ENCODE measurements around the gene ZYX. TPM values are rescaled to one million over a fixed set of nuclear protein-coding genes. Genes with fewer than 3 reads are reported as not detected.

ZYX gene
- total RNA-seq, 2 experiments from 2014 or later: 189 TPM

DNA sequence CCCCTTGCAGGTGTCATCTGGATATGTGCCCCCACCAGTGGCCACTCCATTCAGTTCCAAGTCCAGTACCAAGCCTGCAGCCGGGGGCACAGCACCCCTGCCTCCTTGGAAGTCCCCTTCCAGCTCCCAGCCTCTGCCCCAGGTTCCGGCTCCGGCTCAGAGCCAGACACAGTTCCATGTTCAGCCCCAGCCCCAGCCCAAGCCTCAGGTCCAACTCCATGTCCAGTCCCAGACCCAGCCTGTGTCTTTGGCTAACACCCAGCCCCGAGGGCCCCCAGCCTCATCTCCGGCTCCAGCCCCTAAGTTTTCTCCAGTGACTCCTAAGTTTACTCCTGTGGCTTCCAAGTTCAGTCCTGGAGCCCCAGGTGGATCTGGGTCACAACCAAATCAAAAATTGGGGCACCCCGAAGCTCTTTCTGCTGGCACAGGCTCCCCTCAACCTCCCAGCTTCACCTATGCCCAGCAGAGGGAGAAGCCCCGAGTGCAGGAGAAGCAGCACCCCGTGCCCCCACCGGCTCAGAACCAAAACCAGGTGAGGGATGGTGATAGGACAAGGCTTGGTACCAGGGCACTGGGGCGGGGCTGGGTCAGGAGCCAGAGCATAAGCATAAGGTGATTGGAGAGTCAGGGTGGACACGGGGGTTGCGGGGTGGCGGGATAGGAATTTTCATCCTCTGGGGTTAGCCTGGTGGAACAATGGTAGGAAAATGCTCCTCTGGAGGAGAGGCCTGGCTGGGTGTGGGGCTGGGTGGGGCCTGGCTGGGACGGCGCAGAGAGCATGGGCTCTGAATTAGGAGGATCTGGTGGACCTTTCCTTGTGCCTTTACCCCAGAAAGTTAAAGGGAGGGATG, 1.9 kb downstream of the ZYX start:
- Mint-ChIP-seq H3K4me3 (no peak overlapping the region), H3K9me3 (no peaks in the 10 kb centered on the region), H3K4me1 (peaks cover 25% of the 10 kb centered on the region), H3K27ac (peak overlapping the region; percentile 72), H3K27me3 (no peaks in the 10 kb centered on the region), H3K36me3 (ENCODE audit: low read depth) (peaks cover 13% of the 10 kb centered on the region)
- no peak for DNase-seq
- ChIA-PET POLR2A (no interaction called here), CTCF (interaction anchor here (1.0 to 1.8 kb wide), 5 partner anchors 13 to 38 kb away, joined by 3 to 8 read pairs (median 3); no protein-coding TSS in a partner anchor)

DNA sequence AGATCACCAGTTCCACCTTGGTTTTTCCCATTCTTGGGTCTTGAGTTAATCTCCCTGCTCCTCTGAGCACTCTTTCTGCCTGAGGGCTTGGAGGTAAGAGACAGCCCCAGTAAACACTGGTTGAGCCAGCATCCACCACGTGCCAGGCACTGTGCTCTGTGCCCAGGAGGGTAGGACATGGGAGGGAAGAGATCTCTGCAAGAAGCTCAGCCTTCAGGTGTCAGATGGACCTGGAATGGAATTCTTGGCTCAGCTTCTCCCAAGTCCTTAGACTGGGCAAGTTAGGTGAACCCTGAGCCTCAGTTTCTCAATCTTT, 2.5 kb downstream of the ZYX start:
- Mint-ChIP-seq H3K36me3 (ENCODE audit: low read depth) (peaks cover 13% of the 10 kb centered on the region), H3K9me3 (no peaks in the 10 kb centered on the region), H3K27me3 (no peaks in the 10 kb centered on the region), H3K27ac (no peak overlapping the region), H3K4me1 (peaks cover 19% of the 10 kb centered on the region), H3K4me3 (no peak overlapping the region)
- POLR2A ChIA-PET: no interaction called here
- no peak for DNase-seq
- CTCF ChIA-PET: interaction anchor here (0.6 to 1.8 kb wide), 10 partner anchors 9 to 143 kb away, joined by 3 to 8 read pairs (median 4); no protein-coding TSS in a partner anchor

DNA sequence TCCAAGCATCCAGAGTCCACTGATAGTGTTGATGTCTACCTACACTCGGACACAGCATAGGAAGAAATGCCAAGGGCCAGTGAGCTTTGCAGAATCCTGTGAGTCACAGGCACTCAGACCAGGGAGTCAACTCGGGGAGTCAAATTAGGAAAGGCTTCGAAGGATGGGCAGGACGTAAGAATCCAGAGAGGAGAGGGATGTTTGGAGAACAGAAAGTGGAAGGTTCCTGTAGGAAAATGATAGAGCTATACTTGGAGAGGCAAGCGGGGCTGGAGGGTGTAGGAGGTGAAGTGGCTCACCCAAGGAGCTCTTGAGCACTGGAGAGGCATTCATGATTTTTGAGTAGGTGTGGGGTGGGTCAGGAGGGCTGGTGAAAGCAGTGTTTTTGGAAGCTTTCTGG, 3.0 kb downstream of the ZYX start:
- Mint-ChIP-seq H3K27ac (no peak overlapping the region), H3K9me3 (no peaks in the 10 kb centered on the region), H3K27me3 (no peaks in the 10 kb centered on the region), H3K36me3 (ENCODE audit: low read depth) (peaks cover 15% of the 10 kb centered on the region), H3K4me1 (peaks cover 16% of the 10 kb centered on the region), H3K4me3 (no peak overlapping the region)
- no peak for DNase-seq
- POLR2A ChIA-PET: no interaction called here
- CTCF ChIA-PET: interaction anchor here (0.6 to 1.8 kb wide), 12 partner anchors 9 to 169 kb away, joined by 3 to 8 read pairs (median 3); no protein-coding TSS in a partner anchor

DNA sequence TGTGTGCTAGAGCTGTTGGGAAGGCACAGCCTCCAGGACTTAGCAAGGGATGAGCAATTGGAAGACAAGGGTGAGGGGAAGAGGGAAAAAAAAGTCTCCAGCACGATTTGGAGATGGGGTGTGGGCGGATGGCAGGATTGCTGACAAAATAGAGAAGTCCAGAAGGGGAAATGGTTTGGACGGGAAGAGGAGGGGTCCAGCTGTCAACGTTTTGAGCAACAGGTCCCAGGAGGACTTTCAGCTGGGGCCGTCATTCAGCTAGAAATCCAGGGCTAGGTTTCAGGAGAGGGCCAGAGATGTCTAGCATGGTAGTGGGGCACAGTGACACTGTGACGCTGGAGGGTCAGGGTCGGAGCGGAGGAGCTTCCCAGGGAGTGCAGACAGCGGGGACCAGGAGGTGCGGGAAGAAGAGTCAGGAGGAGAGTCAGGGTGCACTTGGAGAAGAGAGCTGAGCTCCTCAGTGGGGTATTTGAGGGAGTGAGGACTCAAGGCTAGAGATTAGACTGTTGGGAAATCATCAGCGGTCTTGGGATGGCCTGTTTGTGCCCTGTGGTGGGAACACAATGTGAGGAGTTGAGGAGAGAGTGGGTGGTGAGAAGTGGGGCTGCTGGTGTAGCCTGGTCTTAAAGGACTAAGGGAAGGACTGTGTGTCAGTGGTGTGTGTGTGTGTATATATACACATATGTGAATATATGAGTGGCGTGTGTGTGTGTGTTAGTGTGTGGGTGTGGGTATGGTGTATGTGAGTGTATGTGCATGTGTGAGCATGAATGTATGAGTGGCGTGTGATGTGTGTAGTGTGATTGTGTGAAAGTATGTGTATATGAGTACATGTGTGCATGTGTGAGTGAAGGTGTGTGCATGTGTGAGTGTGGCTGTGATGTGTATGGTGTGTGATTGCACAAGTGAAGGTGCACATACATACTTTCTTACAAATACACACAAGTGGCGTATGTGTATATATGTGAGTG, 3.8 kb downstream of the ZYX start:
- no peaks in the 10 kb centered on the region for H3K27me3 Mint-ChIP-seq
- peaks cover 23% of the 10 kb centered on the region for H3K36me3 Mint-ChIP-seq (ENCODE audit: low read depth)
- ChIA-PET POLR2A (no interaction called here), CTCF (interaction anchor here (1.1 to 1.8 kb wide), 12 partner anchors 10 to 169 kb away, joined by 3 to 8 read pairs (median 4); no protein-coding TSS in a partner anchor)
- H3K27ac Mint-ChIP-seq: no peak overlapping the region
- no peak for DNase-seq
- H3K4me1 Mint-ChIP-seq: peaks cover 16% of the 10 kb centered on the region
- no peak overlapping the region for H3K4me3 Mint-ChIP-seq
- no peaks in the 10 kb centered on the region for H3K9me3 Mint-ChIP-seq

DNA sequence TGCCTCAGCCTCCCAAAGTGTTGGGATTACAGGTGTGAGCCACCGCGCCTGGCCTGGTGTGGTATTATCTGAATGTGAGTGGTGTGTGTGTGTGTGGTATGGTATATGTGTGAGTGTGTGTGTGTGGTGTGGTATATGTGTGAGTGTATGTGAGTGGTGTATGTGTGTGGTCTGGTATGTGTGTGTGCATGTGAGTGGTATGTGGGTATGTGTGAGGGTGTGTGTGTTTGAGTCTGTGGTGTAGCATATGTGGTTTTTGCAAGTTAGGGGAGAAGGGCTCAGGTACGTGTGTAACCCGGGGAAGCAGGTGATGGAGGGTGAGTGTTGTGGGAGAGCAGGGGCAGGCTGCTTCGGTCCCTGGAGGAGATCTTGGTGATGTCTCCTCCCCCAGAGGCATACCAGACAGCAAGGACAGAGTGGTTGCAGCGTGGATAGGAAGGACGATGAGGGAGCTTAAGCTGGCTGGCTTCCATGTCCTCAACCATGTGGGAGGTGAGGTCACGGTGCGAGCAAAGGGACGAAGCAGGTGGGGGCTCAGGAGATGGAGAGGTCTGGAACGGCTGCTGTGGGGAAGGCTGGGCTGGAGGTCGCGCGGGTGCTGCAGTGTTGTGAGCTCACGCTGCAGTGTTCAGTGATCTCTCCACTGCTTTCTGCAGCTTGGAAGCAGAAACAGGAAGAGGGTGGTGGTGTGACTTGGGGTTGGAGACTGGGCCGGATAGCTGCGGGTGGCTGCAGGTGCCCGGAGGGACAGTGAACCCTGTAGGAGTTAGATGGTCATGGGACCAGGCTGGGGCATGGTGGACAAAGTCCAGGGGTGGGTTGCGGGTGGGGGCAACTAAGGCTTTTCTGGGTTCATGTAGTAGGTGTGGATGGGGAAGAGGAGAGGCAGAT, 5.0 kb downstream of the ZYX start:
- CTCF ChIA-PET: interaction anchor here (0.8 to 1.7 kb wide), 3 partner anchors 10 to 19 kb away, joined by 3 to 6 read pairs (median 5); no protein-coding TSS in a partner anchor
- Mint-ChIP-seq H3K27ac (no peak overlapping the region), H3K9me3 (no peaks in the 10 kb centered on the region), H3K27me3 (no peaks in the 10 kb centered on the region), H3K36me3 (ENCODE audit: low read depth) (peaks cover 32% of the 10 kb centered on the region), H3K4me3 (no peak overlapping the region), H3K4me1 (peaks cover 17% of the 10 kb centered on the region)
- POLR2A ChIA-PET: interaction anchor here (0.7 kb wide), 1 partner anchor 22 kb away, joined by 3 read pairs; no protein-coding TSS in a partner anchor
- peak; percentile 70 for DNase-seq

DNA sequence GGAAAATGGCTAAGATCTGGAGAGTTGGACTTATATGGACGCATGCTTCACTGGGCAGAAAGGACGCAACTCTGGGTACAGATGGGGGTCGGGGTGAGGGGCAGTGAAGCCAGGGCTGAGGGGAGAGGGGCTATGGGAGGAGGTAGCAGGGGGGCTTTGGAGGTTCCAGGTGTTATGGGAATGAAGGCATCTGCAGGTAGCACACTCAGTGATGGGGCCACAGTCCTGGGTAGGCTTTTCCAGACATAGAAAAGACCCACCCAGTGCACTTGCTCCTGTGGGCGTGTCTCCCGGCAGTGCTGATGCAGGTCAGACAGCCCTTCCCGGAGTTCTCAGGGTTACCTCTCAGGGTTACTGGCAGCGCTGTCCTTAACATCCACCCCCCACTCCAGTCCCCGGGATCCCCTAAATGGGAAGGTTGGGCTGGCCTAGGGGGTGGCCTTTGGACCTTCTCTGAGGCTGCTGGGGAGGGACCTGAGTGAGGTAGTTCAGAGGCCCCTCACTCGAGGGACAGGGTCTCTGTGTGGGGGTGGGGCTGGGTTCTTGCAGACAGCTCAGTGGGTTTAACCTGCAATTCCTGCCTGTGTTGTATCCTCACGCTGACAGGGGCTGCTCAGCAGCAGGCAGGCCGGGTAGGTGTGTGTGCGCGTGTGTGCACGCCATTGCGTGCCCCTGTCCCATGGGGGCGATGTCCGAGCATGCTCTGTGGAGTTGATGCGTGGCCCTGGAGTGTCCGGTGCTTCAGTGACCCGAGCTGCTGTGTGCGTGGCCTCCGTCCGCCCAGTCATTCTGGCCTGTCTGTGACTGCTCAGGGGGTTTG, 6.2 kb downstream of the ZYX start:
- Mint-ChIP-seq H3K4me1 (peaks cover 17% of the 10 kb centered on the region), H3K27ac (no peak overlapping the region), H3K36me3 (ENCODE audit: low read depth) (peaks cover 37% of the 10 kb centered on the region), H3K4me3 (no peak overlapping the region), H3K27me3 (no peaks in the 10 kb centered on the region), H3K9me3 (no peaks in the 10 kb centered on the region)
- POLR2A ChIA-PET: no interaction called here
- CTCF ChIA-PET: interaction anchor here (0.7 to 1.3 kb wide), 2 partner anchors 14 to 170 kb away, joined by 3 read pairs; no protein-coding TSS in a partner anchor
- no peak for DNase-seq

DNA sequence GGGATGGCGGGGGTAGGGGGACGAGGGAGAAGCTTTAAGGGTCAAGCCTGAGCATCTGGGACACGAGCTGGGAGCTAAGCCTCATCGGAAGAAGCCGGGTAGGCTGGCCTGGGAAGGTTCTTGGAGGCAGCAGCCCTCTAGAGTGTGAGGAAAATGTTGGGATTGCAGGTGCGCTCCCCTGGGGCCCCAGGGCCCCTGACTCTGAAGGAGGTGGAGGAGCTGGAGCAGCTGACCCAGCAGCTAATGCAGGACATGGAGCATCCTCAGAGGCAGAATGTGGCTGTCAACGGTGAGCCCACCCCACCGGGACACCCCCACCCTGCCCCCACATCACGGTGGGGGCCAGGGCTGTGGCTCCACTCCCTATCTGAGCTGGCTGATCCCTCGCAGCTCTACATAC, 6.9 kb downstream of the ZYX start:
- POLR2A ChIA-PET: no interaction called here
- H3K36me3 Mint-ChIP-seq (ENCODE audit: low read depth): peaks cover 33% of the 10 kb centered on the region

DNA sequence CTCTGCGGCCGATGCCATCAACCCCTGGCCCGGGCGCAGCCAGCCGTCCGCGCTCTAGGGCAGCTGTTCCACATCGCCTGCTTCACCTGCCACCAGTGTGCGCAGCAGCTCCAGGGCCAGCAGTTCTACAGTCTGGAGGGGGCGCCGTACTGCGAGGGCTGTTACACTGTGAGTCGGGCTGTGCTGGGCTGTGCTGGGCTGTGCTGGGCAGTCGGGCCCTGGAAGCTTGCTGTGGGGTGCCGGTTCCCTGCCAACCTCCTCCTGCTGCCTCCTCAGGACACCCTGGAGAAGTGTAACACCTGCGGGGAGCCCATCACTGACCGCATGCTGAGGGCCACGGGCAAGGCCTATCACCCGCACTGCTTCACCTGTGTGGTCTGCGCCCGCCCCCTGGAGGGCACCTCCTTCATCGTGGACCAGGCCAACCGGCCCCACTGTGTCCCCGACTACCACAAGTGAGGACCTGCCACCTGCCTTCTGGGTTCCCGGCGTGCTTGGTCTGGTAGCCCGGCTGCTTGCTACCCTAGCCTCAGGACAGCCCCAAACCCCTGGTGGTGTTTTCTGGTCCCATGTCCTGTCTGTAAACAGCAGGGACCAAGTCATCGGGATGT, 7.5 kb downstream of the ZYX start:
- H3K27me3 Mint-ChIP-seq: no peaks in the 10 kb centered on the region
- H3K27ac Mint-ChIP-seq: no peak overlapping the region
- ChIA-PET CTCF (interaction anchor here (0.7 to 3.6 kb wide), 5 partner anchors 8 to 171 kb away, joined by 3 to 18 read pairs (median 3); partner anchors contain the start of genes EPHA1 and ZYX), POLR2A (no interaction called here)
- DNase-seq: no peak
- peaks cover 18% of the 10 kb centered on the region for H3K4me1 Mint-ChIP-seq
- H3K36me3 Mint-ChIP-seq (ENCODE audit: low read depth): peaks cover 31% of the 10 kb centered on the region
- H3K9me3 Mint-ChIP-seq: no peaks in the 10 kb centered on the region
- no peak overlapping the region for H3K4me3 Mint-ChIP-seq

More for the DNA sequence above, 6.9 kb downstream of the ZYX start:
- no peaks in the 10 kb centered on the region for H3K9me3 Mint-ChIP-seq
- H3K4me3 Mint-ChIP-seq: no peak overlapping the region
- CTCF ChIA-PET: interaction anchor here (0.7 to 3.6 kb wide), 4 partner anchors 8 to 171 kb away, joined by 3 to 18 read pairs (median 9); partner anchors contain the start of genes EPHA1 and ZYX
- DNase-seq: no peak
- no peaks in the 10 kb centered on the region for H3K27me3 Mint-ChIP-seq
- H3K4me1 Mint-ChIP-seq: peaks cover 17% of the 10 kb centered on the region
- H3K27ac Mint-ChIP-seq: no peak overlapping the region

DNA sequence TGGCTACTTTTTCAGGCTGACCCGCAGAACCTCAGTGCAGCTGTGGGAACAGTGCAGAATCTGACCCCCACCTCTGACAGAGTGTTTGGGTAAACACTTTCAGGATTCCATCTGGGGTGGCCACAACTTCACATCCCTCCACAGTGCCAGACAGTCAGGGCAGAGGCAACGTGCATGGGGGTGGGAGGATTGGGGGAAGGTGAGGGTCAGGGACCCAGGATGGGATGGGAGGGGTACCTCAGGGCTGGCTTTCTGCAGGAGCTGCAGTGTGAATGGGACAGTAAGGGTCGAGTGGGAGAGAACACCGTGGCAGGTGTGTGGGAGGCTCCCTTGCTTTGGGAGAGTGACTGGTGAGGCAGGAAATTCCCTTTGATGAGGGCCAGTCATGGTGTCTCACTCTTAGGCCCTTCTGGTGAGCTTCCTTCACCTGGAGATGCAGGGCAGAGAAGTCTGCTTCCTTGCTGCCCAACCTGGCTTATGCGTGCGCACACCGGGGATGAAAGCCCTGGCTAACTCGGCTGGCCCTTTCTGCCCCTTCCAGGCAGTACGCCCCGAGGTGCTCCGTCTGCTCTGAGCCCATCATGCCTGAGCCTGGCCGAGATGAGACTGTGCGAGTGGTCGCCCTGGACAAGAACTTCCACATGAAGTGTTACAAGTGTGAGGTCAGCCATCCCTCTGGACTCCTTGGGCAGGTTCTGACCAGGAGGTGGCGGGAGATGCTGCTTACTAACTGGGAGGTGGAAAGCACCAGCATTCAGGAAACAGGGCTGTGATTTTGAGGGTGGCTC, 8.4 kb downstream of the ZYX start:
- H3K36me3 Mint-ChIP-seq (ENCODE audit: low read depth): peaks cover 31% of the 10 kb centered on the region
- POLR2A ChIA-PET: no interaction called here
- CTCF ChIA-PET: interaction anchor here (0.6 to 3.6 kb wide), 5 partner anchors 9 to 149 kb away, joined by 3 to 18 read pairs (median 3); partner anchors contain the start of genes EPHA1 and ZYX

DNA sequence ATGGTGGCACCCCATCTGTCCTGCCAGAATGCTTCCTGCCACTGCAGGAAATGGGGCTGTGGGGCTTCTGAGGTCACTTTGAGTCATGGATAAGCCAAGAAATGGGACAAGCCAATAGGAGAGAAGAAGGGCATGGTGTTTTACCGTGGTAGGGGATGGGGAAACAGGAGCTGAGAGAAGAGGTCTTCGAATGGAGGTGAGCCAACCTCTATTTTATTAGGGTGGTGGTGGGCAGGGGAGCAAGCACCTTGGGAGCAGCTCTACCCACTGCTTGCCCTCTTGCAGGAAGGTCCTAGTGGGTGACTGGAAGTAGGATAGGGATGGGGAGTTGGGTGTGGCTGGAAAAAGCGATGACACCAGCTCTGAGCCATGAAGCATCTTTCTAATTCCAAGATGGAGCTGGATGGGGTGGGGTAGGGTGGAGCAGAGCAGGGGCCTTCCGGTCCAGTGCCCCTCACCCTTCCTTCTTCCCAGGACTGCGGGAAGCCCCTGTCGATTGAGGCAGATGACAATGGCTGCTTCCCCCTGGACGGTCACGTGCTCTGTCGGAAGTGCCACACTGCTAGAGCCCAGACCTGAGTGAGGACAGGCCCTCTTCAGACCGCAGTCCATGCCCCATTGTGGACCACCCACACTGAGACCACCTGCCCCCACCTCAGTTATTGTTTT, 9.1 kb downstream of the ZYX start:
- DNase-seq: no peak
- Mint-ChIP-seq H3K4me1 (peaks cover 28% of the 10 kb centered on the region), H3K9me3 (no peaks in the 10 kb centered on the region), H3K27ac (peak overlapping the region; percentile 43), H3K36me3 (ENCODE audit: low read depth) (peaks cover 31% of the 10 kb centered on the region), H3K27me3 (no peaks in the 10 kb centered on the region), H3K4me3 (no peak overlapping the region)
- ChIA-PET POLR2A (no interaction called here), CTCF (interaction anchor here (0.8 to 3.6 kb wide), 5 partner anchors 9 to 150 kb away, joined by 3 to 18 read pairs (median 3); partner anchors contain the start of genes EPHA1 and ZYX)

More for the DNA sequence above, 8.4 kb downstream of the ZYX start:
- Mint-ChIP-seq H3K4me1 (peaks cover 22% of the 10 kb centered on the region), H3K27ac (peak overlapping the region; percentile 43), H3K9me3 (no peaks in the 10 kb centered on the region), H3K4me3 (no peak overlapping the region), H3K27me3 (no peaks in the 10 kb centered on the region)
- DNase-seq: no peak

Measured in activated CD4-positive, alpha-beta T cell treated with anti-CD3 and anti-CD28 coated beads, Interleukin-2, amount 10 ng/mL, durations not matched to agents 7 days and 5 days (primary cell).